ENCODE data around the gene EBP.
"Not testable (repeated sequence)": the region's sequence is repeated elsewhere in the genome, so short reads cannot be mapped to it uniquely, and the experiment has no call there.

The EBP gene

GRCh38 chrX:48525853-48526252 lies 4.2 kb downstream of the EBP start:
- DNase-seq (ENCODE audit: low spot score), result not testable (repeated sequence)

GRCh38 chrX:48530736-48531135 lies 9.1 kb downstream of the EBP start:
- DNase-seq (ENCODE audit: low spot score), result no peak

GRCh38 chrX:48531358-48531959 lies 9.9 kb downstream of the EBP start:
- DNase-seq (ENCODE audit: low spot score), result peak; percentile 49

DNA sequence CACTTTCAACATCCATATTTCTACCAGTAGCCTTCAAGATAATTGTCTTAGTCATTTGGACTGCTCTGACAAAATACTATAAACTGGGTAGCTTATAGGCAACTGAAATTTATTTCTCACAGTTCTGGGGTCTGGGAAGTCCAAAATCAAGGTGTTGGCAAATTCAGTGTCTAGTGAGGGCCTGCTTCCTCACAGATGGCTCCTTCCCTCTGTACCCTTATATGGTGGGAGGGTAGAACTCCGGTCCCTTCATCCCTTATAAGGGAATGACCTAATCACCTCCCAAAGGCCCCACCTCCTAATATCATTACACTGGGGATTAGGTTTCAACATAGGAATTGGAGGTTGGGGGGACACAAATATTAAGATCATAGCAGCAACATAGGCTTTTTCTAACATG lies 10.6 kb downstream of the EBP start:
- no peak for DNase-seq (ENCODE audit: low spot score)

- DNase-seq (ENCODE audit: low spot score), result no peak
Observed at GRCh38 chrX:48533165-48533564, 11.6 kb downstream of the EBP start.

DNA sequence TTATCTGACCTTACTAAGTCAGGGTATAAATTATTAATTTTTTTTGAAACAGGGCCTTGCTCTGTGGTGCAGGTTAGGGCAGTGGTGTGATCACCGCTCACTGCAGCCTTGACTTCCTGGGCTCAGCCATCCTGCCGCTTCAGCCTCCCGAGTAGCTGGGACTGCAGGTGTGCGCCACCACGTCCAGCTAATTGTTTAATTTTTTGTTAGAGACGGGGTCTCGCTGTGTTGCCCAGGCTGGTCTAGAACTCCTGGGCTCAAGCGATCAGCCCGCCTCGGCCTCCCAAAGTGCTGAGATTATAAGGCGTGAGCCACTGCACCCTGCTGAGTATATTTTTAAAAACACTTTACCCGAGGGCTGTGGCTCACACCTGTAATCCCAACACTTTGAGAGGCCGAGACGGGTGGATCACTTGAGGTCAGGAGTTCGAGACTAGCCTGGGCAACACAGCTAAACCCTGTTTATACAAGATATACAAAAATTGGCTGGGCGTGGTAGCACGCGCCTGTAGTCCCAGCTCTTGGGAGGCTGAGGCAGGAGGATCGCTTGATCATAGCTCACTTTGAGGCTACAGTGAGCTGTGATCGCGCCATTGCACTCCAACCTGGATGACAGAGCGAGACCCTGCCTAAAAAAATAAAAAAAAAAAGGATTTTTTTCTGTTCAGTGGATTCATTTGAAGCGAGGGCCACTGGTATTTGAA lies 17.2 kb downstream of the EBP start:
- no peak for DNase-seq (ENCODE audit: low spot score)

DNA sequence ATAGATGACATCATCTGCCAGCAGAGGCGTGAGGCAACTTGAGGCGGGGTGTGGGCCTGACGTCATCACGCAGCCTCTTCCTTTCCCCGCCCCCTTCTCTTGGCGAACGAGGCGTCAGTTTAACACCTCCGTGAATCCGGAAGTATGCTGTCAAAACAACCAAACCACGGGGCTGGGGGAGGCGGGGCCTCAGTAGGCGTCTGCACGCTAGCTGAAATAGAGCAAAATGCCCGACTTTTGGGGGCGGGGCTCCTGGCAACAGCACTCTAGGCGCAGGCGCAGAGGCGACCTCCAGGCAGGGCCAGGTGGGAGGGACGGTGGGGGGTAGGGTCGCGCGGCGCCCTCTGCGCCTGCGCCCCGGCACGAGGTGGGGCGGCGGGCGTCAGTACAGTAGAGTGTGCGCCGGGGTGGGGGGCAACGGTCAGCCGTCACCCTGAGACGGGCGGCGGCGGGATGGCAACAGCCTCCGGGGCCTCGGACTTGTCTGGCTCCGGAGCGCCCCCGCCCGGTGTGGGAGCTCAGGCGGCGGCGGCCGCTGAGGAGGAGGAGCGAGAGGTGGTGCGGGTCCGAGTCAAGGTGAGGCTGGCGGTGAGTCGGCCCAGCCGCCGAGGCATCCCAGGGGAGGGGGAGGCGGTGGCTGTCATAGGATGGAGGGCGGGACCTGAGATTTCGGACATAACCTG lies 17.9 kb downstream of the EBP start, which contains the start of gene TBC1D25:
TSS of gene TBC1D25 (plus strand) at position 370 of the 683 bp plus-strand sequence. CDS start at position 454, 84 bp downstream.
- DNase-seq (ENCODE audit: low spot score), result peak; percentile 98

GRCh38 chrX:48540028-48540375 lies 18.4 kb downstream of the EBP start:
- peak; percentile 67 for DNase-seq (ENCODE audit: low spot score)

DNA sequence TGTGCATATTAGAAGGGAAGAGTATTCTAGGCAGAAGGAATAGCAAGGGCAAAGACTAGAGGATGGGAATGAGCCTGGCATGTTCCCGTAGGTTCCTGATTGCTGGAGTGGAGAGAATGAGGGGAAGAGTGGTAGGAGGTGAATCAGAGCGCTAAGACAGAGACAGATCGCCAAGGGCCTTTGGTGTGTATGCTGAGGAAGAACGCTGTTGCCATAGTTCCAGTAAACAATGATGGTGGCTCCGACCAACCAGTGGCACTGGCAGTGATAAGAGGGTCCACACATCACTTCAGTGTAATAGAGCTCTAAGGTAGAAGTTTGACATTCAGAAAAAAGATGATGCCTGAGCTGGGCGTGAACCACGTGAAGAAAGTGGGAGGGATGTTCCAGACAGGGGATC lies 18.9 kb downstream of the EBP start:
- DNase-seq (ENCODE audit: low spot score), result no peak

- no peak for DNase-seq (ENCODE audit: low spot score)
Observed at GRCh38 chrX:48541140-48541814, 19.7 kb downstream of the EBP start.

GRCh38 chrX:48548871-48549270 lies 27.3 kb downstream of the EBP start:
- DNase-seq (ENCODE audit: low spot score), result no peak

DNA sequence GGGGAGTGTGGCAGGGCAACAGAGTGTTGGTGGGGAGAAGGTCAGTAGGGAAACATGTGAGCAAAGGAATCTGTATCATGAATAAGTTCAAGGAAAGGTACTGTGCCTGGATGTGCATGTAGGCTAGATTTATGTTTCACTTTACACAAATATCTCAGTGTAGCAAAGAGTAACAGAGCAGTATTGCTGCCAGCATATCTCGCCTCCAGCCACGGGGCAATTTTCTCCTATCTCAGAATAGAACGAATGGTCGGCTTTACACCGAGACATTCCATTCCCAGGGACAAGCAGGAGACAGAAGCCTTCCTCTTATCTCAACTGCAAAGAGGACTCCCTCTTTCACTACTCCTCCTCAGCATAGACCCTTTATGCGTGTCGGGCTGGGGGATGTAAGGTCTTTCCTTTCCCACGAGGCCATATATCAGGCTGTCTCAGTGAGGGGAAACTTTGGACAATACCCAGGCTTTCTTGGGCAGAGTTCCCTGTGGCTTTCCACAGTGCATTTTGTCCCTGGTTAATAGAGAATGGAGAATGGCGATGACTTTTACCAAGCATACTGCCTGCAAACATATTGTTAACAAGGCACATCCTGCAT lies 34.2 kb downstream of the EBP start:
- not testable (repeated sequence) for DNase-seq (ENCODE audit: low spot score)

GRCh38 chrX:48558271-48558670 lies 36.7 kb downstream of the EBP start:
- no peak for DNase-seq (ENCODE audit: low spot score)

- no peak for DNase-seq (ENCODE audit: low spot score)
Observed at GRCh38 chrX:48559636-48560035, 38.0 kb downstream of the EBP start.

DNA sequence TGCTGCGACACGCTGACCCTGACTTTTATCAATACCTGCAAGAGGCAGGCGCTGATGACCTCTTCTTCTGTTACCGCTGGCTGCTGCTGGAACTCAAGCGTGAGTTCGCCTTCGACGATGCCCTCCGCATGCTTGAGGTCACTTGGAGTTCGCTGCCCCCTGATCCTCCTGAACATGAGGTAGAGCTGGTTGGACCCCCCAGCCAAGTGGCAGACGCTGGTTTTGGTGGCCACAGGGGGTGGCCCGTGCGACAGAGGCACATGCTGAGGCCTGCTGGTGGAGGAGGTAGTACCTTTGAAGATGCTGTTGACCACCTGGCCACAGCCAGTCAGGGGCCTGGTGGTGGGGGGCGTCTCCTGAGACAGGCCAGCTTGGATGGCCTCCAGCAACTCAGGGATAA lies 38.4 kb downstream of the EBP start:
- DNase-seq (ENCODE audit: low spot score), result no peak

- DNase-seq (ENCODE audit: low spot score), result no peak
Observed at GRCh38 chrX:48560681-48561080, 39.1 kb downstream of the EBP start.

- DNase-seq (ENCODE audit: low spot score), result no peak
Observed at GRCh38 chrX:48569958-48570357, 48.4 kb downstream of the EBP start.

GRCh38 chrX:48573690-48574269 lies 52.2 kb downstream of the EBP start:
- no peak for DNase-seq (ENCODE audit: low spot score)

DNA sequence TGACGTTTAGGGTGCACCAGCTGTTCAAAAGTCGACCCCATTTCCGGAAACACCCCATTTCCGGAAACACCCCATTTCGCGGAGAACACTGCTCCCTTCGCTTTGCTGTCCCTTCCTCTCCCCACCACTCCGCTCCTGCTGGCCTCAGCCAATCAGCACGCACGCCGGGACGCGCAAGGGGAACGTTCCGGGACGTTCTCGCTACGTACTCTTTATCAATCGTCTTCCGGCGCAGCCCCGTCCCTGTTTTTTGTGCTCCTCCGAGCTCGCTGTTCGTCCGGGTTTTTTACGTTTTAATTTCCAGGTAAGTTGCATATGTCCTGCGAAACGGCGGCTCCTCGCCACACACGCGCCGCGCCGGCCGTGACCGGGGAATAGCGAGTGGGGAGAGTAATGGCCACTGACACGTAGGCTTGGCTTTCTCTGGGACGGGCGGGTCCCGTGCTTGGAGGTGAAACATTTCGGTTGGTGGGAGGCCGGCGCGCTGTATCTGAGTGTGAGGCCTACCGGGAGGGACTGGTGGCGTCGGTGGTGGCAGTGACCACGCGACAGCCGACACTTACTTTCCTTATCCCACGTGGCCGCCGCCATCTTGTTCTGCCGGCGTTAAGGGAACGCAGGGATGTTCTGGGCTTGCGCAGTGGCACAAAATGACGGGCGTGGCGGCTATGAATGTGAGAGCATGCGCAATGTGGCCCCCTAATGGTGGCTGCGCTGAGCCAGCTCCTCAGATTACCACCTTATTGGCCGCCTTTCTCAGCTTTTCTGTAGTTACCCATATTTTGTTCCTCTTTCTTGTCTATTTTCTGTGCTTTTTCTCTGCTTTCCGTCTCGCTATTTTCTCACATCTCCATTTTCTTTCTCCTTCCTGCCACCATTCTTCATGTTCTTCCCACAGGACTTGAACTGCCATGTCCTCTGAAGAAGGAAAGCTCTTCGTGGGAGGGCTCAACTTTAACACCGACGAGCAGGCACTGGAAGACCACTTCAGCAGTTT lies 53.0 kb downstream of the EBP start, which contains the start of gene RBM3:
TSS of gene RBM3 (plus strand) at position 215 of the 997 bp plus-strand sequence. CDS start at position 912, 697 bp downstream.
- peak; percentile 95 for DNase-seq (ENCODE audit: low spot score)

GRCh38 chrX:48575642-48576041 lies 54.0 kb downstream of the EBP start:
- DNase-seq (ENCODE audit: low spot score), result no peak

- no peak for DNase-seq (ENCODE audit: low spot score)
Observed at GRCh38 chrX:48576108-48576507, 54.5 kb downstream of the EBP start.
